GM13977 (cell line): ENCODE results near the gene NIM1K.

Experiments
- DNase-seq: peaks from one replicate; pipeline ENCODE4 v3.0.0; 2012; ENCODE audit warnings: low spot score
- in situ Hi-C: fragments of 300-500 bp; cut with MboI; formaldehyde crosslinking; loops from one replicate; pipeline ENCODE4 v1.12.0; 2022; ENCODE audit warnings: low sequenced_read_pairs, low pct_unique_long_range_greater_than_20kb, mixed read lengths, inconsistent platforms; ENCODE audit not compliant: unreplicated experiment
- TF ChIP-seq, protein P1 (sequence below): IDR thresholded peaks from 2 replicates; pipeline ENCODE4 v1.5.1; 2012; ENCODE audit warnings: mild to moderate bottlenecking, control low read depth; ENCODE audit not compliant: insufficient read depth; ENCODE audit errors: extremely low read depth, missing control alignments

The NIM1K gene

DNA sequence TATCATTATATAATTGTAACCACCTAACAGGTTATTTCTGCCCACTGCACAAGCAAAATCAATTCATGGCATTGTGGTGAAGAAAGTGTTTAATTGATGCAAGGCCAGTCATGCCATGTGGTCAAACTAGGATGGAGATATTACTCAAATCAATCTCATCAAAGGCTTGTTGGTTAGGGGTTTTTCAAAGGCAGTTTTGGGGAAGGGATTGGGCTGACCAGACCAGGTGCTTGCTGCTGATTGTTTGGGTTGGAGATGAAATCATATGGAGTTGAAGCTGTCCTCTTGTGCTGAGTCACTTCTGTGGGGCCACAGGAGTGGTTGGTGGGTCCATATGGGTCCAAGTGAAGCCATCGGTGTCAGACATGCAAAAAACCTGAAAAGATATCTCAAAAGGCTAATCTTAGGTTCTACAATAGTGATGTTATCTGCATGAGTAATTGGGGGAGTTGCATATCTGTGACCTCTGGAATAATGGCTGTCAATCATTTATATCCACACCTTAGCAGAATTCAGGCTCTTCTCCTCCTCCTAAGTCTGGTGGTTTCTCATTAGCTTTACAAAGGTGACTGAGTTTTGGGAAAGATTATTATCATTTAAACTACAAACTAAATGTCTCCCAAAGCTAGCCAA, 76.3 kb downstream of the NIM1K start:
- TF ChIP-seq, protein P1, sequence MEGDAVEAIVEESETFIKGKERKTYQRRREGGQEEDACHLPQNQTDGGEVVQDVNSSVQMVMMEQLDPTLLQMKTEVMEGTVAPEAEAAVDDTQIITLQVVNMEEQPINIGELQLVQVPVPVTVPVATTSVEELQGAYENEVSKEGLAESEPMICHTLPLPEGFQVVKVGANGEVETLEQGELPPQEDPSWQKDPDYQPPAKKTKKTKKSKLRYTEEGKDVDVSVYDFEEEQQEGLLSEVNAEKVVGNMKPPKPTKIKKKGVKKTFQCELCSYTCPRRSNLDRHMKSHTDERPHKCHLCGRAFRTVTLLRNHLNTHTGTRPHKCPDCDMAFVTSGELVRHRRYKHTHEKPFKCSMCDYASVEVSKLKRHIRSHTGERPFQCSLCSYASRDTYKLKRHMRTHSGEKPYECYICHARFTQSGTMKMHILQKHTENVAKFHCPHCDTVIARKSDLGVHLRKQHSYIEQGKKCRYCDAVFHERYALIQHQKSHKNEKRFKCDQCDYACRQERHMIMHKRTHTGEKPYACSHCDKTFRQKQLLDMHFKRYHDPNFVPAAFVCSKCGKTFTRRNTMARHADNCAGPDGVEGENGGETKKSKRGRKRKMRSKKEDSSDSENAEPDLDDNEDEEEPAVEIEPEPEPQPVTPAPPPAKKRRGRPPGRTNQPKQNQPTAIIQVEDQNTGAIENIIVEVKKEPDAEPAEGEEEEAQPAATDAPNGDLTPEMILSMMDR, result no peak
- peak; percentile 31 for DNase-seq
- in situ Hi-C loops, result no loop called here

DNA sequence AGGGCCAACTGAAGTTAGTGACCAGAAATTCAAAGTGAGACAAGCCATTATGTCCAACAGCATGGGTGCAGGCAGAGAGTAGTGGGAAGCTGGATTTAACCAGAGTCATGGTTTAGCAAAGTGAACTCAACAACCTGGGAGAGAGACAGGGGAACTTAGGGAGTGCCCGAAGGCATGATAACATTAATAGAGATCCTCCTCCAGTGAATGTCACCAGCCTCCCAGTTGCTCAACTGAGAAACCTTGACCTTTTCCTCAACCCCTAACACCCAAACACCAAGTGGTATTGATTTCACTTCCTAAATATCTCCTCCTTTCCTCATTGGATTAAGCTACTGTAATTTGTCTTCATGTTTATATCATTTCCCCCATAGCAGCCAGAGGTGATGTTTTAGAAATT, 78.6 kb downstream of the NIM1K start:
- no peak for DNase-seq
- TF ChIP-seq, protein P1, result no peak
- in situ Hi-C loops, result no loop called here

DNA sequence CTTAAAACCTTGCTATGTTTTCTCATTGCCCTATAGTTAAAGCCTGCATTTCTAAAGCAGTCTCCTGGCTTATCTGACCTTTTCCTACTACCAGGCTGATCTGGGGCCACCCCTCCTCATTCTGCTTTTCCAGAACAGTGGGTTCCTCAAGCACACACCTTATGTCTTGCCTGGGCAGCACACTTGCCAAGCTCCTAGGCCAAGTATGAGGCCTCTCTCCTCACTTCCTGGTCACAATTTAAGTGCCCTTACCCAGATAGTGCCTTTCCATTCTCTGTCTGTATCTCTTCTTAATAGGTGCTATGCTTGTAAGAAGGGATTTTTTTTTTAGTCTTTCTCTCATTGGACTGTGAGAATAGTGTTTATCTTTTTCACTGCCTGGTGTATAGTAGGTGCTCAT, 81.5 kb downstream of the NIM1K start:
- in situ Hi-C loops, result no loop called here
- DNase-seq, result no peak
- TF ChIP-seq, protein P1, result no peak

DNA sequence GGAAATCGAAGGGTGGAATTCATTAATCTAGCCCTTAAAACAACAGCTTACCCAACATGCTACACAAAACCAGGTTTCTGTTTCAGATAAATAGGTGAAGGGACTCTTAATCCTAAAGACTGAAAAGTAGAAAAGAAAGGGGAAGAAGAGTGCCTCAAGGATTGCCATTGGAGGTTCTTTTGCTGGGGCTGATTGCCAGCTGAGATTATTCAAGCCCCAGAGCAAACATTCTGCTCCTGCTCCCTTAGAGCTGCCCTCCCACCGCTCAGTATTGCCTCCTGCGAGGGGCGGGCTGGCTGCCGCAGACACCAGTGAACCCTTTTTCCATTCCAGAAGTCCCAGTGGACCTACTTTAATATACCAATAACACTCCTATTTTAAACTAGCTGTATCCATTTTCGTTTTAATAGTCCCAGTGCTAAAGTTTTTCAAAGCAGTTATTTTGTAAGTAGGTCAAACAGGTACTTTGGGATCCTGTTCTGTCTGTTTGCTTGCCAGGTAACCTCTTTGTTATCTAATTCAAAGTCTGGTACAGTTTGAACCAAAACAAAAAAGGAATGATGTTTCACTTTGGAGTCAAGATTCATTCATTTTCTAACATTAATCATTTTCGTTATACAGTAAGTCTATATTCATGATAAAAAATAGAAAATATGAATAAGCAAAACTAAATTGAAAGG, 82.5 kb downstream of the NIM1K start:
- TF ChIP-seq, protein P1, result no peak
- in situ Hi-C loops, result no loop called here
- DNase-seq, result no peak

DNA sequence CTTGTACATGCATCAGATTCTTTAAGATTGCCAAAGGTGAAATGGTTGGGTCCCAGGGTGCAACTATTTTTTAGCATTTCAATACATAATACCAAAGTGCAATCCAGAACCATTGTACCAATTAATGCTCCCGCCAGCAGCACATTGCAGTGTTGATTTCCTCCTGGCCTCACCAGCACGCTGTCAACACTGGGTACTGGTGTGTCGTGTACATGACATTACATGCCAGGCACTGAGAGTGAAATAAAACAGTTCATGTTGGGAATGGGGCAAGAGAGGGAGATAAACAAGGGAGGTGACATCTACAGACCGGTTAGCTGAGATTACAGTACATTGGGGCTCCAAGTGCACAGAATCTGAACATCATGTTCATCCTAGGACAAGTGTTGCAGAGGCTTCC, 83.4 kb downstream of the NIM1K start:
- TF ChIP-seq, protein P1, result no peak
- in situ Hi-C loops, result no loop called here
- DNase-seq, result no peak

DNA sequence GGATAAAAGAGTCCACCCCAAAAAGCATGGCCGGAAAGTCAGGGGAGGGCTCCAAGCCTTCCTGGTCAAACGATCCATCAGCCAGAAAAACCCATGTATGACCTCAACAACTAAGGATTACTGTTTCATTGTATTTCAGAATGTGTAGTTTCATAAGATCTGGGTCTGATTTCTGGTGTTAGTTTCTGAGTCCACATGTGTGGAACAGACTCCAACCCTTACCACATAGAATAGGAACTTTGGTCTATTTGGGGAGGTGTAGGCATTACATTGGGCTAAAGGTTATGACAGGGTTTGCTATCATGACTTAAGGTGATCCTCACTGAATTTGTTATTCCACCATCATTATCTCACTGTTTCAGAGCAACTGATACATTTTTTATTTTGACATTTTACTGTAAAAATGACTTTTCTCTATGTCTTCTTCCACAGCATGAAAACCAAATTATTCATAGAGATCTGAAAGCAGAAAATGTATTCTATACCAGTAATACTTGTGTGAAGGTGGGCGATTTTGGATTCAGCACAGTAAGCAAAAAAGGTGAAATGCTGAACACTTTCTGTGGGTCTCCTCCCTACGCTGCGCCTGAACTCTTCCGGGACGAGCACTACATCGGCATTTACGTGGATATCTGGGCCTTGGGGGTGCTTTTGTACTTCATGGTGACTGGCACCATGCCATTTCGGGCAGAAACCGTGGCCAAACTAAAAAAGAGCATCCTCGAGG, 87.7 kb downstream of the NIM1K start:
- no peak for DNase-seq
- TF ChIP-seq, protein P1, result no peak
- in situ Hi-C loops, result no loop called here
